ENCODE results near the gene STAT6.
"Not testable (repeated sequence)": the region's sequence is repeated elsewhere in the genome, so short reads cannot be mapped to it uniquely, and the experiment has no call there.

STAT6 gene

DNA sequence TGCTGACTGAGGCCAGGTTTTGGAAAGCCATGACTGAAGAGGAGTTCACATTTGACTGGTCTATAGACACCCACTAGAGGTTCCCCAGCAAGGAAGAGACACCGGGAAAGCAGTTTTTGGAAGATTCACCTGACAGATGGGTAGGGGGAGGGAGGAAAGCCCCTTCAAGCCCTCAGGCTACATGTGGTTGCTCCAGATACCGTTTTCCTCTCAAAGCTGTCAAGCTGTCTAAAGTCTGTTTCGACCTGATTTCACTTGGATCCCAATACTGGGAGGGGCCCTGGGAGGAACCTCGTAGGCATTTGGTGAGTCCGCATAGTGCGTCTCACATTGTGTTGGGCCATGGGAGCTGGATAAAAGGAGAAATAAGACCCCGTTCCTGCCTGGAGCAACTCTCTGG, 15.4 kb upstream of the STAT6 start:
- TF ChIP-seq, protein P1, sequence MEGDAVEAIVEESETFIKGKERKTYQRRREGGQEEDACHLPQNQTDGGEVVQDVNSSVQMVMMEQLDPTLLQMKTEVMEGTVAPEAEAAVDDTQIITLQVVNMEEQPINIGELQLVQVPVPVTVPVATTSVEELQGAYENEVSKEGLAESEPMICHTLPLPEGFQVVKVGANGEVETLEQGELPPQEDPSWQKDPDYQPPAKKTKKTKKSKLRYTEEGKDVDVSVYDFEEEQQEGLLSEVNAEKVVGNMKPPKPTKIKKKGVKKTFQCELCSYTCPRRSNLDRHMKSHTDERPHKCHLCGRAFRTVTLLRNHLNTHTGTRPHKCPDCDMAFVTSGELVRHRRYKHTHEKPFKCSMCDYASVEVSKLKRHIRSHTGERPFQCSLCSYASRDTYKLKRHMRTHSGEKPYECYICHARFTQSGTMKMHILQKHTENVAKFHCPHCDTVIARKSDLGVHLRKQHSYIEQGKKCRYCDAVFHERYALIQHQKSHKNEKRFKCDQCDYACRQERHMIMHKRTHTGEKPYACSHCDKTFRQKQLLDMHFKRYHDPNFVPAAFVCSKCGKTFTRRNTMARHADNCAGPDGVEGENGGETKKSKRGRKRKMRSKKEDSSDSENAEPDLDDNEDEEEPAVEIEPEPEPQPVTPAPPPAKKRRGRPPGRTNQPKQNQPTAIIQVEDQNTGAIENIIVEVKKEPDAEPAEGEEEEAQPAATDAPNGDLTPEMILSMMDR (IDR thresholded peaks at IDR 0.05): no peak
- H3K4me3 ChIP-seq (ENCODE audit: low read depth, low read length): no peak overlapping the region
- H3K4me1 ChIP-seq: no peaks in the 10 kb centered on the region
- H3K27me3 ChIP-seq (ENCODE audit: control insufficient read depth, insufficient read depth, low read length): no peaks in the 10 kb centered on the region
- no peaks in the 10 kb centered on the region for H3K36me3 ChIP-seq (ENCODE audit: control insufficient read depth, insufficient read depth, low read length)
- peak overlapping the region; percentile 98 for H3K27ac ChIP-seq
- H3K79me2 ChIP-seq: peaks cover 5% of the 10 kb centered on the region
- no peak overlapping the region for H3K9ac ChIP-seq
- H3K9me3 ChIP-seq (ENCODE audit: control insufficient read depth, low read length): no peaks in the 10 kb centered on the region
- peak overlapping the region; percentile 100 for H2AFZ ChIP-seq
- H3K4me2 ChIP-seq (ENCODE audit: low read length): no peak overlapping the region

DNA sequence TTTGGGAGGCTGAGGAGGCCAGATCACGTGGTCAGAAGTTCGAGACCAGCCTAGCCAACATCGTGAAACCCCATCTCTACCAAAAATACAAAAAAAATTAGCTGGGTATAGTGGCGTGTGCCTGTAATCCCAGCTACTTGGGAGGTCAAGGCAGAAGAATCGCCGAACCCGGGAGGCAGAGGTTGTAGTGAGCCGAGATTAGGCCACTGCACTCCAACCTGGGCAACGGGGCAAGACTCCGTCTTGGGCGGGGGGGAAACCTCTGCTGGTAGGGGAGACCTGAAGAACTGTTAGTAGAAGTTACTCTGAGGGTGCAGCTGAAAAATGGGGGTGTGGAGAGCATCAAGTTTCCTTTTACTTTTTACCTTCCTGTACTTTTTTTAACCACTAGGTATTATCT, 14.9 kb upstream of the STAT6 start:
- peaks cover 5% of the 10 kb centered on the region for H3K79me2 ChIP-seq
- no peak overlapping the region for H3K27ac ChIP-seq
- no peaks in the 10 kb centered on the region for H3K36me3 ChIP-seq (ENCODE audit: control insufficient read depth, insufficient read depth, low read length)
- TF ChIP-seq, protein P1 (IDR thresholded peaks at IDR 0.05): no peak
- no peak overlapping the region for H2AFZ ChIP-seq
- no peaks in the 10 kb centered on the region for H3K9me3 ChIP-seq (ENCODE audit: control insufficient read depth, low read length)
- H3K27me3 ChIP-seq (ENCODE audit: control insufficient read depth, insufficient read depth, low read length): no peaks in the 10 kb centered on the region
- H3K4me2 ChIP-seq (ENCODE audit: low read length): no peak overlapping the region
- no peak overlapping the region for H3K9ac ChIP-seq
- H3K4me1 ChIP-seq: no peaks in the 10 kb centered on the region
- H3K4me3 ChIP-seq (ENCODE audit: low read depth, low read length): no peak overlapping the region

DNA sequence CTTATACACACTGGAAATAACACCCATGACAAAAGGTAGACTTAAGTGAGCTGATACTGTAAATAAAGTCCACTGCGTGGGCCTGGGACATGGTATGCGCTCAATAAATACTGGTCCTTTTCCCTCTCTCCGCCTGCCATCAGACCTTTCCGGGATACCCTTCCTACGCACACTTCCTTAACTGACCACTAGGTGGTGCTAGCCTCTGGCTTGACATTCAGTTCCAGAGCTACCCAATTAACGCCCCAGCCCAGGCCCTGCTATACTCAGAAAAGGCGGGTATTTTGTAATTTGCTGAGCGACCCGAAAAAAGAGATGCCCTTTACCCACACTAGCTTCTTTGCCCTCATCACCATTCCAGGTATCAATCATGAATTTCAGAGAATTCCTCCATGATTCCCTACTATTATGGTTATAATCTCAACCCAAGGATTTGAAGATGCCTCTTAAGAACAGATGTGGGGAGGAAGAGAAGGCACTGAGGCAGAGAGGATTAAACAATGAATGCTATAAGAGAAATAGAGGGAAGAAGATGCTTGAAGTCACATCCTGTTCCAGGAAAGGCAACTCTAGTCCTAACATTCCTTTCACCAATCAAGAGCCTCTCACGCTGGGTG, 13.2 kb upstream of the STAT6 start:
- H3K27ac ChIP-seq: no peak overlapping the region
- no peaks in the 10 kb centered on the region for H3K36me3 ChIP-seq (ENCODE audit: control insufficient read depth, insufficient read depth, low read length)
- H3K27me3 ChIP-seq (ENCODE audit: control insufficient read depth, insufficient read depth, low read length): no peaks in the 10 kb centered on the region
- H2AFZ ChIP-seq: peak overlapping the region; percentile 23
- no peak overlapping the region for H3K4me2 ChIP-seq (ENCODE audit: low read length)
- H3K4me3 ChIP-seq (ENCODE audit: low read depth, low read length): no peak overlapping the region
- no peaks in the 10 kb centered on the region for H3K9me3 ChIP-seq (ENCODE audit: control insufficient read depth, low read length)
- H3K4me1 ChIP-seq: no peaks in the 10 kb centered on the region
- H3K9ac ChIP-seq: no peak overlapping the region
- H3K79me2 ChIP-seq: peaks cover 5% of the 10 kb centered on the region
- TF ChIP-seq, protein P1 (IDR thresholded peaks at IDR 0.05): peak; percentile 98

DNA sequence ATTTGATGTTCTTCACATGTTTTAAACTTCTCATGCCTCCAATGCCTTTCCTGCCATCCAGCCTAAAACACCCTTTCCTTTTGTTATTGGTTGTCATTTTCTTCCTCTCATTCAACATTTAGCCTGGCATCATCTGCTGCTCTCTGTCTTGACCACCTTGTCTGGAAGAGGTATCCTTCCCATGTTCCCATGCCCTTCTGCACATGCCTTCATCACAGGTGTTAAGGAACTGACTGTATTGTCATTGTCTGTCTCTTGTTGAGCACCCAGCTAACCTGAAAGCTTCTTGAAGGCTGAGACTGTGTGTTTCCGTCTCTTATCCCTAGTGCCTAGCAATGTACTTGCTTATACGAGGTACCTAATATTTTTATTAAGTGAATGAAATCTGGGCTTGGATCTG, 12.7 kb upstream of the STAT6 start:
- TF ChIP-seq, protein P1 (IDR thresholded peaks at IDR 0.05): no peak
- no peak overlapping the region for H3K4me3 ChIP-seq (ENCODE audit: low read depth, low read length)
- H3K36me3 ChIP-seq (ENCODE audit: control insufficient read depth, insufficient read depth, low read length): no peaks in the 10 kb centered on the region
- H3K9me3 ChIP-seq (ENCODE audit: control insufficient read depth, low read length): no peaks in the 10 kb centered on the region
- peaks cover 5% of the 10 kb centered on the region for H3K79me2 ChIP-seq
- no peaks in the 10 kb centered on the region for H3K27me3 ChIP-seq (ENCODE audit: control insufficient read depth, insufficient read depth, low read length)
- H3K4me2 ChIP-seq (ENCODE audit: low read length): no peak overlapping the region
- peak overlapping the region; percentile 23 for H2AFZ ChIP-seq
- no peak overlapping the region for H3K27ac ChIP-seq
- no peaks in the 10 kb centered on the region for H3K4me1 ChIP-seq
- no peak overlapping the region for H3K9ac ChIP-seq

DNA sequence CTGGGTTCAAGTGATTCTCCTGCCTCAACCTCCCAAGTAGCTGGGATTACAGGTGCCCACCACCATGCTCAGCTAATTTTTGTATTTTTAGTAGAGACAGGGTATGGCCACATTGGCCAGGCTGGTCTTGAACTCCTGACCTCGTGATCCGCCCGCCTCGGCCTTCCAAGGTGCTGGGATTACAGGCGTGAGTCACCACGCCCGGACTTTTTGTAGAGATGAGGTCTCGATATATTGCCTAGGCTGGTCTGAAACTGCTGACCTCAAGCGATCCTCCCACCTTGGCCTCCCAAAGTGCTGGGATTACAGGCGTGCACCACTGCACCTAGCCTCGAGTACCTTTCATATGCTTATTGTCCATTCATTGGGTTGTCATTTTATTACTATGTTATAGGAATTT, 9.6 kb upstream of the STAT6 start:
- not testable (repeated sequence) for H3K4me2 ChIP-seq (ENCODE audit: low read length); H2AFZ ChIP-seq; H3K36me3 ChIP-seq (ENCODE audit: control insufficient read depth, insufficient read depth, low read length); H3K4me3 ChIP-seq (ENCODE audit: low read depth, low read length); H3K79me2 ChIP-seq; H3K27me3 ChIP-seq (ENCODE audit: control insufficient read depth, insufficient read depth, low read length); H3K9me3 ChIP-seq (ENCODE audit: control insufficient read depth, low read length); H3K27ac ChIP-seq; H3K9ac ChIP-seq; H3K4me1 ChIP-seq
